Ishikawa (cell line): Measurements from ENCODE around the gene NUP93.

Experiments
- CEBPB ChIP-seq: IDR thresholded peaks from 2 replicates; pipeline ENCODE4 v1.6.1; 2012
- CREB1 ChIP-seq: IDR thresholded peaks from 2 replicates; pipeline ENCODE4 v1.6.1; 2012; ENCODE audit warnings: low read depth
- EGR1 ChIP-seq: IDR thresholded peaks from 2 replicates; pipeline ENCODE4 v1.6.1; 2012
- EP300 ChIP-seq: IDR thresholded peaks from 2 replicates; pipeline ENCODE4 v1.6.1; 2012; ENCODE audit warnings: borderline replicate concordance
- FOXM1 ChIP-seq: IDR thresholded peaks from 2 replicates; pipeline ENCODE4 v1.6.1; 2012; ENCODE audit warnings: low read depth, borderline replicate concordance
- NFIC ChIP-seq: IDR thresholded peaks from 2 replicates; pipeline ENCODE4 v1.6.1; 2012
- RAD21 ChIP-seq: IDR thresholded peaks from 2 replicates; pipeline ENCODE4 v1.6.1; 2012; ENCODE audit warnings: low read depth
- TAF1 ChIP-seq: IDR thresholded peaks from 2 replicates; pipeline ENCODE4 v1.6.1; 2012; ENCODE audit warnings: low read depth, mild to moderate bottlenecking
- TCF12 ChIP-seq: IDR thresholded peaks from 2 replicates; pipeline ENCODE4 v1.6.1; 2012; ENCODE audit warnings: low read depth
- TEAD4 ChIP-seq: IDR thresholded peaks from 2 replicates; pipeline ENCODE4 v1.6.1; 2012
- YY1 ChIP-seq: IDR thresholded peaks from 2 replicates; pipeline ENCODE4 v1.6.1; 2012; ENCODE audit warnings: low read depth
- ZBTB7A ChIP-seq: IDR thresholded peaks from 2 replicates; pipeline ENCODE4 v1.6.1; 2012; ENCODE audit warnings: low read depth
- TF ChIP-seq, protein P1 (sequence below): IDR thresholded peaks from 2 replicates; pipeline ENCODE4 v1.6.1; 2012; ENCODE audit warnings: low read depth, mild to moderate bottlenecking
- TF ChIP-seq, protein P2 (sequence below): IDR thresholded peaks from 2 replicates; pipeline ENCODE4 v1.6.1; 2012

DNA sequence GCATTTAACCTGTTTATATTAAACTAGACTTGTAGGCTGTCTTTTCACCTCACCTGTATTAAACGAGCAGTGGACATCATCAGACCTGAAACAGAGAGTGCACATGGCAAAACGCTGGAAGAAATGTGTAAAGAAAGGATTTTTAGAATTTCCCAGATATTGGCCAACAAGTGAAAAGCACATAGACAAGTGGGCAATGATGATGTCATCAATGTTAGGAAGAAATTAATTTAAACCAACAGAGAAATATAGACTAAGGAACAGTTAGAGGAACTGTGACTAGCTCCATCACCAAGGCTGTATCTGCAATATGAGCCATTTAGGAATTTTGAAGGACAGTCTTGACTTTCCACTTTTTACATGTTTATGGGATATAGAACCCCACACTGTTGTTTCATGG lies 67.9 kb downstream of the NUP93 start:
- TF ChIP-seq EGR1, result no peak
- no peak for TF ChIP-seq RAD21
- TF ChIP-seq, protein P1, sequence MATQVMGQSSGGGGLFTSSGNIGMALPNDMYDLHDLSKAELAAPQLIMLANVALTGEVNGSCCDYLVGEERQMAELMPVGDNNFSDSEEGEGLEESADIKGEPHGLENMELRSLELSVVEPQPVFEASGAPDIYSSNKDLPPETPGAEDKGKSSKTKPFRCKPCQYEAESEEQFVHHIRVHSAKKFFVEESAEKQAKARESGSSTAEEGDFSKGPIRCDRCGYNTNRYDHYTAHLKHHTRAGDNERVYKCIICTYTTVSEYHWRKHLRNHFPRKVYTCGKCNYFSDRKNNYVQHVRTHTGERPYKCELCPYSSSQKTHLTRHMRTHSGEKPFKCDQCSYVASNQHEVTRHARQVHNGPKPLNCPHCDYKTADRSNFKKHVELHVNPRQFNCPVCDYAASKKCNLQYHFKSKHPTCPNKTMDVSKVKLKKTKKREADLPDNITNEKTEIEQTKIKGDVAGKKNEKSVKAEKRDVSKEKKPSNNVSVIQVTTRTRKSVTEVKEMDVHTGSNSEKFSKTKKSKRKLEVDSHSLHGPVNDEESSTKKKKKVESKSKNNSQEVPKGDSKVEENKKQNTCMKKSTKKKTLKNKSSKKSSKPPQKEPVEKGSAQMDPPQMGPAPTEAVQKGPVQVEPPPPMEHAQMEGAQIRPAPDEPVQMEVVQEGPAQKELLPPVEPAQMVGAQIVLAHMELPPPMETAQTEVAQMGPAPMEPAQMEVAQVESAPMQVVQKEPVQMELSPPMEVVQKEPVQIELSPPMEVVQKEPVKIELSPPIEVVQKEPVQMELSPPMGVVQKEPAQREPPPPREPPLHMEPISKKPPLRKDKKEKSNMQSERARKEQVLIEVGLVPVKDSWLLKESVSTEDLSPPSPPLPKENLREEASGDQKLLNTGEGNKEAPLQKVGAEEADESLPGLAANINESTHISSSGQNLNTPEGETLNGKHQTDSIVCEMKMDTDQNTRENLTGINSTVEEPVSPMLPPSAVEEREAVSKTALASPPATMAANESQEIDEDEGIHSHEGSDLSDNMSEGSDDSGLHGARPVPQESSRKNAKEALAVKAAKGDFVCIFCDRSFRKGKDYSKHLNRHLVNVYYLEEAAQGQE, result no peak
- TF ChIP-seq TAF1, result no peak
- no peak for TF ChIP-seq CREB1
- TF ChIP-seq YY1, result no peak
- TF ChIP-seq, protein P2, sequence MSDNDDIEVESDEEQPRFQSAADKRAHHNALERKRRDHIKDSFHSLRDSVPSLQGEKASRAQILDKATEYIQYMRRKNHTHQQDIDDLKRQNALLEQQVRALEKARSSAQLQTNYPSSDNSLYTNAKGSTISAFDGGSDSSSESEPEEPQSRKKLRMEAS, result no peak
- TF ChIP-seq FOXM1, result no peak
- no peak for TF ChIP-seq EP300
- no peak for TF ChIP-seq TCF12
- TF ChIP-seq ZBTB7A, result no peak
- TF ChIP-seq CEBPB, result no peak
- no peak for TF ChIP-seq NFIC
- no peak for TF ChIP-seq TEAD4
